ENCODE results near the gene PLA2G4E.

- no peak for TF ChIP-seq CTCF (IDR thresholded peaks at IDR 0.05; ENCODE audit: low read length)
- TF ChIP-seq EZH2 (IDR thresholded peaks at IDR 0.05; ENCODE audit: borderline replicate concordance, low read length), result no peak
Measured at GRCh38 chr15:42066764-42067415, 46.0 kb upstream of the PLA2G4E start.
